ENCODE results near the gene GPATCH1. TPM values are rescaled to one million over a fixed set of nuclear protein-coding genes. Genes with fewer than 3 reads are reported as not detected.

GPATCH1 gene
- total and polyA plus RNA-seq, 2 of the 13 experiments (the other 11 are each of a cell fraction or from before 2014, with no cell fraction given): 6.8 to 6.9 TPM

GRCh38 chr19:33052352-33052972, 28.5 kb upstream of the GPATCH1 start (continued):
- TF ChIP-seq DNMT1 (CRISPR knock-in tag; IDR thresholded peaks at IDR 0.05) (no peak), ZNF614 (CRISPR knock-in tag; IDR thresholded peaks at IDR 0.05; ENCODE audit: borderline replicate concordance) (0 out of 2 replicates have a peak, but pooled peaks have one; percentile 82), ZNF280D (CRISPR knock-in tag; IDR thresholded peaks at IDR 0.05) (no peak), STAT6 (CRISPR knock-in tag; IDR thresholded peaks at IDR 0.05; ENCODE audit: borderline replicate concordance) (no peak), ZNF460 (CRISPR knock-in tag; IDR thresholded peaks at IDR 0.05; ENCODE audit: borderline replicate concordance) (no peak), DMAP1 (CRISPR knock-in tag; IDR thresholded peaks at IDR 0.05) (no peak), ZNF776 (CRISPR knock-in tag; IDR thresholded peaks at IDR 0.05) (no peak), ZNF557 (CRISPR knock-in tag; IDR thresholded peaks at IDR 0.05) (no peak), ZBTB1 (CRISPR knock-in tag; IDR thresholded peaks at IDR 0.05; ENCODE audit: borderline replicate concordance) (no peak), ZNF687 (CRISPR knock-in tag; IDR thresholded peaks at IDR 0.05) (peak; percentile 33; the same call in 1 of the 2 replicates), ATAD3A (CRISPR knock-in tag; IDR thresholded peaks at IDR 0.05) (no peak), ZFY (CRISPR knock-in tag; IDR thresholded peaks at IDR 0.05) (peak; percentile 19; the same call in 1 of the 2 replicates), IRF2 (CRISPR knock-in tag; IDR thresholded peaks at IDR 0.05) (peak; percentile 73; the same call in 1 of the 2 replicates), SOX5 (CRISPR knock-in tag; IDR thresholded peaks at IDR 0.05; ENCODE audit: borderline replicate concordance) (peak; percentile 65; the same call in 1 of the 2 replicates), ARID3A (IDR thresholded peaks at IDR 0.05; ENCODE audit: low read depth, low read length) (no peak), CHCHD3 (CRISPR knock-in tag; IDR thresholded peaks at IDR 0.05) (no peak), ZBTB42 (CRISPR knock-in tag; IDR thresholded peaks at IDR 0.05) (no peak)
